Lower lobe of right lung (tissue), 2 donors: Measurements from ENCODE around the gene BPIFB3. TPM values are rescaled to one million over a fixed set of nuclear protein-coding genes. Genes with fewer than 3 reads are reported as not detected.

Experiments used
- ATAC-seq, 2 donors: fragments of 200-7000 bp; cut with Tn5 transposase; one replicate each; pipeline ENCODE4 v1.9.1; 2020 to 2022; ENCODE audit warnings: mild to moderate bottlenecking in 2 of 2, moderate library complexity in 2 of 2
- DNase-seq: peaks from one replicate; pipeline ENCODE4 v3.0.0-alpha.2; 2020
- H3K27ac ChIP-seq: fragments of 200-600 bp; one replicate; pipeline ENCODE4 v1.8.0; 2022
- H3K27me3 ChIP-seq: fragments of 200-600 bp; one replicate; pipeline ENCODE4 v1.8.0; 2022; ENCODE audit warnings: low read depth
- H3K36me3 ChIP-seq: fragments of 200-600 bp; one replicate; pipeline ENCODE4 v1.8.0; 2022; ENCODE audit warnings: mild to moderate bottlenecking
- H3K4me1 ChIP-seq: fragments of 200-600 bp; one replicate; pipeline ENCODE4 v1.8.0; 2022
- H3K4me3 ChIP-seq: fragments of 200-600 bp; one replicate; pipeline ENCODE4 v1.8.0; 2022; ENCODE audit warnings: mild to moderate bottlenecking
- H3K9me3 ChIP-seq: fragments of 200-600 bp; one replicate; pipeline ENCODE4 v1.8.0; 2022
- intact Hi-C: fragments of 100-400 bp; cut with DNase I; formaldehyde crosslinking; loops from one replicate; pipeline ENCODE4 v1.11.0; 2022
- total RNA-seq: library from RNA; stranded (reverse); fragmentation: NEBNext Ultra II Directional; extraction: Animal tissue kit (Norgen Biotek cat#: 25700); gene quantifications from one replicate; pipeline ENCODE4 v1.2.1, GENCODE V29; 2021
- TF ChIP-seq, protein P1 (sequence below): fragments of 200-600 bp; IDR thresholded peaks from one replicate; pipeline ENCODE4 v1.8.0; 2022; ENCODE audit warnings: antibody characterized with exemption, mild to moderate bottlenecking
- donor health status: DM: no; HTN: yes; CAD: no; lungs with severe emphysema.

Gene BPIFB3
- total RNA-seq, 1 donor from 2014 or later = not detected

DNA sequence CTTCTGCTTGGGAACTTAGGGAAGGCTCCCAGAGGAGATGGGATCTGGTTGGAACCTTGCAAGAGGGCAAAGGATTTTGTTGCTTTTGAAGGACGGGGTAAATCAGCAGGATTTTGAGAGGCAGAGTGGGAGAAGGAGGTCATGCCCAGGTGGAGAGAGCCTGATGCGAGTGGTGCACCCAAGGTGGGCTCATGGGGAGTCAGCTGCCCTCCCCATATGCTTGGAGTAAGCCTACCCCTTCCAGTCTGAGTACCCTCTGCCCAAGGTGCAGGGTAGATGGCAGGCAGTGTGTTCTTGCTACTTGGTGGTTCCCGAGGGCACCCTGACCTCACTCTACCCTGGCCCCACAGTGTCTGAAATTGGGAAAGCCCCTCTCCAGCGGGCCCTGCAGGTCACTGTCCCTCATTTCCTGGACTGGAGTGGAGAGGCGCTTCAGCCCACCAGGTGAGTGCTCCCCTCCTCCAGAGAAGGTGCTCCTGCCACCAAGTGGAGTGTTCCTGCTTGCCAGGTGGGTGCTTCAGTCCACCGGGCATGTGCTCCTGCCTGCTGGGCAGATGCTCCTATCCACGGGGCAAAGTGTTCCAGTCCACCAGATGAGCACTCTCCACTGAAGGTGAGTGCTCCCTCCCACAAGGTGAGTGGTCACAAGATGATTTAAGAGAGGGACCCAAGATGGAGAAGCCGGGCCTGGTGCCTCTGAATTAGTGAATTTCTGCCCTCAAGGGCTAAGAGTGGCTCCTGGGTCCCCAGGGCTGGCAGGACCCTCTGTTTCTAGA is 42.8 kb upstream of the BPIFB3 start:
- intact Hi-C loops = no loop called here
- Histone ChIP-seq H3K36me3 (no peaks in the 10 kb centered on the region), H3K4me1 (no peaks in the 10 kb centered on the region), H3K27ac (no peak overlapping the region), H3K27me3 (no peaks in the 10 kb centered on the region), H3K4me3 (no peak overlapping the region), H3K9me3 (no peaks in the 10 kb centered on the region)
- DNase-seq (no peak), ATAC-seq (no peak)
- TF ChIP-seq, protein P1, sequence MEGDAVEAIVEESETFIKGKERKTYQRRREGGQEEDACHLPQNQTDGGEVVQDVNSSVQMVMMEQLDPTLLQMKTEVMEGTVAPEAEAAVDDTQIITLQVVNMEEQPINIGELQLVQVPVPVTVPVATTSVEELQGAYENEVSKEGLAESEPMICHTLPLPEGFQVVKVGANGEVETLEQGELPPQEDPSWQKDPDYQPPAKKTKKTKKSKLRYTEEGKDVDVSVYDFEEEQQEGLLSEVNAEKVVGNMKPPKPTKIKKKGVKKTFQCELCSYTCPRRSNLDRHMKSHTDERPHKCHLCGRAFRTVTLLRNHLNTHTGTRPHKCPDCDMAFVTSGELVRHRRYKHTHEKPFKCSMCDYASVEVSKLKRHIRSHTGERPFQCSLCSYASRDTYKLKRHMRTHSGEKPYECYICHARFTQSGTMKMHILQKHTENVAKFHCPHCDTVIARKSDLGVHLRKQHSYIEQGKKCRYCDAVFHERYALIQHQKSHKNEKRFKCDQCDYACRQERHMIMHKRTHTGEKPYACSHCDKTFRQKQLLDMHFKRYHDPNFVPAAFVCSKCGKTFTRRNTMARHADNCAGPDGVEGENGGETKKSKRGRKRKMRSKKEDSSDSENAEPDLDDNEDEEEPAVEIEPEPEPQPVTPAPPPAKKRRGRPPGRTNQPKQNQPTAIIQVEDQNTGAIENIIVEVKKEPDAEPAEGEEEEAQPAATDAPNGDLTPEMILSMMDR = no peak

DNA sequence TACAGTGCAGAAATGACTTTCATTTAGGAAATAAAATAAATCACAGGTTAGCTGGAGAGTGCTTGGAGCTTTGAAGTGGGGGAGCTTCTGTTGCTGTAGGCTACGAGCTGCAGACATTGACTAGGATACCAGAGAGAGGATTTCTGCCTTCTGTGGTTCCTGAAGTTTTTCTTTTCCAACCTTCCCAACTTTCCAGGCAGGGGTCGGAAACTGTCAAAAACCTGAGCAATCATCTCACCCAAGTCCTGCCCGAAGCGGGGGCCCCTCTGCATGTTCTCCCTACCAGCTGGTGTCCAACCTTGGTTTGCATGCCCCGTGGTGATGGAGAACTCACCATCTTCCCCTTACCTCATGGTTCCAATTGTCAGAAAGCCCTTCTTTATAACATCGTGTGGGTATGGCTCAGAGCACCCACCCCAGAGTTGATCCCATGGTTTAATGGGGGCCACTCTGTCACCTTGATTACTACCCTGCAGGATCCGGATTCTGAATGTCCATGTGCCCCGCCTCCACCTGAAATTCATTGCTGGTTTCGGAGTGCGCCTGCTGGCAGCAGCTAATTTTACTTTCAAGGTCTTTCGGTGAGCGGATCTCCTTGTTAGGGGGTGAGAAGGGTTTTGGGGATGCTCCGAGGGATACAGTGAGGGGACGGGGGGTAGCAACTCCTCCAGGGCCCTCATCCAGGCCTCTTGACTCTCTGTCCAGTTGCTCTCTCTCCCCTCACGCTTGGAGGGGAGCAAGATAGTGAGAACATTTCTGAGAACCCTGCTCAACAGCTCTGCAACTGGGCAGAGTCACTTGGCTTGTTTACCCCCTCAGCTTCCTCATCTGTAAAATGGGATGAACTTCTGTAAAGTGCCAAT is 41.1 kb upstream of the BPIFB3 start:
- ATAC-seq = no peak
- no peaks in the 10 kb centered on the region for H3K27me3 ChIP-seq
- no peak for DNase-seq
- H3K27ac ChIP-seq = no peak overlapping the region
- no peaks in the 10 kb centered on the region for H3K4me1 ChIP-seq
- no peak overlapping the region for H3K4me3 ChIP-seq
- intact Hi-C loops = no loop called here
- H3K9me3 ChIP-seq = no peaks in the 10 kb centered on the region
- TF ChIP-seq, protein P1 = no peak
- no peaks in the 10 kb centered on the region for H3K36me3 ChIP-seq

- no peaks in the 10 kb centered on the region for H3K4me1 ChIP-seq
- no peaks in the 10 kb centered on the region for H3K9me3 ChIP-seq
- no peaks in the 10 kb centered on the region for H3K27me3 ChIP-seq
- ATAC-seq (no peak), DNase-seq (no peak)
- no peak overlapping the region for H3K4me3 ChIP-seq
- TF ChIP-seq, protein P1 = no peak
- no peak overlapping the region for H3K27ac ChIP-seq
- intact Hi-C loops = no loop called here
- H3K36me3 ChIP-seq = no peaks in the 10 kb centered on the region
Measured at GRCh38 chr20:33013701-33014326, 39.9 kb upstream of the BPIFB3 start.

DNA sequence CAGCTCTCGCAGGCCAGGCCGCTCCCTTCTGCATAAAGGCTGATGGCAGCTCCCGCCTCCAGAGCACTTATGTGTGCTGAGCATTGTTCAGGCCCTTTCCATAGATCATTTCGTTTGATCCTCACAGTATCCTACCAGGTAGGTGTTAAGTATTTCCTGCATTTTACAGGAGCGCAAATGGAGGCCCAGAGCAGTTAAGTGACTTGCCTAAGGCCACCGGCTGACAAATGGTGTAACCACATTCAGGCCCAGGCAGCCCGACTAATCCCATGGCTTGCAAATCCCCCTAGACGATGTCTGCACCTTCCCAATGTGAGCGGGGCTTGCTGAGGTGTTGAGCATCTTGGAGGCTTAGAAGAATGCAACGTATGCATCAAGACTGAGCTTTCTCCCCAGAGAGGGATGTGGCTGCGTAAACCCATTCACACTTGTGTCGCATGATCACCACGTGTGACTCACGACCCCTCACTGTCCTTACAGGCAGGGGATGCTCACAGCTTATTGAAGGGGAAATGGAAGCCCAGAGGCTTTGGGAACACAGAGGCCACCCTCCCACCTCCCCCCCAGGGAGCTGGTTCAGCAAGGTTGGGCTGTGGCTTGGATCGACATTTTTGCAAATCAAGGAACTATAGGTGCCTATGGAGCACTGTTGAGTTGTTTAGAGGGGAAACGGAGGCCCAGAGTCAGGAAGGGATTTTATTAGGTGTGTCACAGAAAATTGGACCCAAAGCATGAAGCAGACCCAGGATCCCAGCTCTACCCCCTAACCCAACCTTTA is 39.2 kb upstream of the BPIFB3 start:
- Histone ChIP-seq H3K4me3 (no peak overlapping the region), H3K9me3 (no peaks in the 10 kb centered on the region), H3K36me3 (no peaks in the 10 kb centered on the region), H3K27me3 (no peaks in the 10 kb centered on the region), H3K27ac (no peak overlapping the region), H3K4me1 (no peaks in the 10 kb centered on the region)
- no peak for DNase-seq
- TF ChIP-seq, protein P1 = no peak
- ATAC-seq = no peak
- intact Hi-C loops = no loop called here

DNA sequence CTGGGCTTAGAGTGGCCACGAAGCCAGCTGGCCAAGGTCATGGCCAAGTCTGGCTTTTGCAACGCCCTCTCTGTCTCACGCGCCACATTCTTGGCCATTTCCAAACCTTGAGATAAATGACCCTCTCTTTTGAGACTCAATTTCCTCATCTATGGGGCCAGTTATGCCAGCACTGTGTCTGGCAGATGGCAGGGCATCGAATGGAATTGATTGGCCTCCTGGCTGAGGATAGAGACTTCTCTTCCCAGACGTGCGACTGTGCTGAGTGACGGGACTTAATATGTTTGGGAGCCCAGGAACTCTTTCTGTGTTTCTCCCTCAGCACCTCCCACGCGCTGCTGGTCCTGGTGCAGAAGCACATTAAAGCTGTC is 38.6 kb upstream of the BPIFB3 start:
- DNase-seq = no peak
- no peaks in the 10 kb centered on the region for H3K36me3 ChIP-seq
- H3K4me3 ChIP-seq = no peak overlapping the region
- no peaks in the 10 kb centered on the region for H3K27me3 ChIP-seq
- no peak for ATAC-seq
- no peak overlapping the region for H3K27ac ChIP-seq
- no peaks in the 10 kb centered on the region for H3K9me3 ChIP-seq
- TF ChIP-seq, protein P1 = no peak
- intact Hi-C loops = no loop called here
- H3K4me1 ChIP-seq = no peaks in the 10 kb centered on the region
